H1 (cell line): ENCODE measurements around the gene ZBED5. TPM values are rescaled to one million over a fixed set of nuclear protein-coding genes. Genes with fewer than 3 reads are reported as not detected.
A peak's percentile ranks its signal among the peaks of the same experiment; 100 is the strongest.

Experiments
- BACH1 ChIP-seq: IDR thresholded peaks from 2 replicates; pipeline ENCODE4 v1.6.1; 2012; ENCODE audit warnings: low read length, improper control_type of control experiment
- BCL11A ChIP-seq, 2 experiments: IDR thresholded peaks; one replicate each; pipeline ENCODE4 v1.6.1; 2011; ENCODE audit warnings: low read depth in 2 of 2, low read length in 2 of 2, mild to moderate bottlenecking in 2 of 2
- CBX8 ChIP-seq: fragments of 300-800, 300-1000 bp; sonication (generic); IDR thresholded peaks from 2 replicates; pipeline ENCODE4 v1.7.1; 2016; ENCODE audit warnings: low read depth, low read length, borderline replicate concordance
- CHD1 ChIP-seq: IDR thresholded peaks from 2 replicates; pipeline ENCODE4 v1.6.1; 2012; ENCODE audit warnings: low read depth, low read length, improper control_type of control experiment
- CHD2 ChIP-seq: IDR thresholded peaks from 2 replicates; pipeline ENCODE4 v1.6.1; 2012; ENCODE audit warnings: low read length, improper control_type of control experiment
- CTCF ChIP-seq, 3 experiments: IDR thresholded peaks; 1 replicate in 2 of 3; 2 replicates in 1 of 3; pipeline versions ENCODE4 v1.5.1 to v1.6.1; 2011; ENCODE audit warnings: low read length in 3 of 3, mild to moderate bottlenecking in 3 of 3, inconsistent platforms in 2 of 3, low read depth in 1 of 3, moderate library complexity in 1 of 3; ENCODE audit not compliant: insufficient read depth in 1 of 3; ENCODE audit errors: control extremely low read depth in 1 of 3
- GTF2F1 ChIP-seq: IDR thresholded peaks from 2 replicates; pipeline ENCODE4 v1.6.1; 2012; ENCODE audit warnings: low read depth, low read length, improper control_type of control experiment, borderline replicate concordance
- JUN ChIP-seq: IDR thresholded peaks from 2 replicates; pipeline ENCODE4 v1.6.1; 2011; ENCODE audit warnings: low read depth, mild to moderate bottlenecking, improper control_type of control experiment, low read length
- KDM5A ChIP-seq: fragments of 200-600 bp; IDR thresholded peaks from 2 replicates; pipeline ENCODE4 v1.7.1; 2012; ENCODE audit warnings: mild to moderate bottlenecking, low read length, inconsistent platforms, mixed read lengths
- MAFK ChIP-seq: IDR thresholded peaks from 2 replicates; pipeline ENCODE4 v1.6.1; 2012; ENCODE audit warnings: low read depth, mild to moderate bottlenecking, improper control_type of control experiment, low read length
- NANOG ChIP-seq: IDR thresholded peaks from 2 replicates; pipeline ENCODE4 v1.6.1; 2011; ENCODE audit warnings: low read length, low read depth, mild to moderate bottlenecking, inconsistent platforms; ENCODE audit not compliant: insufficient read depth, poor library complexity, severe bottlenecking
- NRF1 ChIP-seq: IDR thresholded peaks from 2 replicates; pipeline ENCODE4 v1.6.1; 2011; ENCODE audit warnings: mild to moderate bottlenecking, low read depth, low read length, improper control_type of control experiment
- PHF8 ChIP-seq: fragments of 200-600 bp; sonication (generic); conservative IDR thresholded peaks from 2 replicates; pipeline ENCODE4 v1.7.1; 2012; ENCODE audit warnings: low read depth, mild to moderate bottlenecking, inconsistent platforms, low read length, moderate library complexity
- POLR2AphosphoS5 ChIP-seq: IDR thresholded peaks from 2 replicates; pipeline ENCODE4 v1.6.1; 2011; ENCODE audit warnings: low read depth, low read length
- POU5F1 ChIP-seq: IDR thresholded peaks from 2 replicates; pipeline ENCODE4 v1.6.1; 2011; ENCODE audit warnings: low read depth, mild to moderate bottlenecking, low read length, moderate library complexity
- RAD21 ChIP-seq, 2 experiments: IDR thresholded peaks in 1 of 2; conservative IDR thresholded peaks in 1 of 2; 2 replicates each; pipeline ENCODE4 v1.6.1; 2011; ENCODE audit warnings: low read depth in 2 of 2, low read length in 2 of 2, improper control_type of control experiment in 1 of 2, inconsistent platforms in 1 of 2, mild to moderate bottlenecking in 1 of 2, moderate library complexity in 1 of 2
- RXRA ChIP-seq: IDR thresholded peaks from 2 replicates; pipeline ENCODE4 v1.6.1; 2011; ENCODE audit warnings: low read depth, mild to moderate bottlenecking, low read length, moderate library complexity; ENCODE audit not compliant: insufficient read depth
- SP2 ChIP-seq: IDR thresholded peaks from 2 replicates; pipeline ENCODE4 v1.6.1; 2012; ENCODE audit warnings: mild to moderate bottlenecking, low read length, inconsistent platforms
- SP4 ChIP-seq: IDR thresholded peaks from 2 replicates; pipeline ENCODE4 v1.6.1; 2012; ENCODE audit warnings: low read length, inconsistent platforms
- SUZ12 ChIP-seq: fragments of 200-600 bp; sonication (generic); IDR thresholded peaks from 2 replicates; pipeline ENCODE4 v1.6.1; 2012; ENCODE audit warnings: mild to moderate bottlenecking, inconsistent platforms, low read length, moderate library complexity, mixed read lengths
- TEAD4 ChIP-seq: IDR thresholded peaks from 2 replicates; pipeline ENCODE4 v1.6.1; 2012; ENCODE audit warnings: low read depth, low read length, inconsistent platforms, mixed read lengths
- polyA plus RNA-seq, 7 experiments: library from polyadenylated mRNA; depleted of rRNA in 3 of 7; stranded (reverse) in 5 of 7; unstranded in 2 of 7; fragments of >200 nt in 5 of 7; fragments of 200-250 nt in 2 of 7; gene quantifications; 1 replicate in 5 of 7; 2 replicates in 1 of 7; 4 replicates in 1 of 7; pipeline versions ENCODE4 v1.2.1 to v1.2.3, GENCODE V29; 2011 to 2013; ENCODE audit warnings: missing spikeins in 2 of 7, mixed read lengths in 2 of 7
- total RNA-seq: library from RNA; stranded (reverse); fragmentation: NEBNext Ultra II Directional; extraction: Animal tissue kit (Norgen Biotek cat#: 25700); gene quantifications from 2 replicates; pipeline ENCODE4 v1.2.1, GENCODE V29; 2021

Gene ZBED5
- total and polyA plus RNA-seq, 2 of the 8 experiments (the other 6 are each of a cell fraction or from before 2014, with no cell fraction given), result 54.2 to 94.7 TPM

DNA sequence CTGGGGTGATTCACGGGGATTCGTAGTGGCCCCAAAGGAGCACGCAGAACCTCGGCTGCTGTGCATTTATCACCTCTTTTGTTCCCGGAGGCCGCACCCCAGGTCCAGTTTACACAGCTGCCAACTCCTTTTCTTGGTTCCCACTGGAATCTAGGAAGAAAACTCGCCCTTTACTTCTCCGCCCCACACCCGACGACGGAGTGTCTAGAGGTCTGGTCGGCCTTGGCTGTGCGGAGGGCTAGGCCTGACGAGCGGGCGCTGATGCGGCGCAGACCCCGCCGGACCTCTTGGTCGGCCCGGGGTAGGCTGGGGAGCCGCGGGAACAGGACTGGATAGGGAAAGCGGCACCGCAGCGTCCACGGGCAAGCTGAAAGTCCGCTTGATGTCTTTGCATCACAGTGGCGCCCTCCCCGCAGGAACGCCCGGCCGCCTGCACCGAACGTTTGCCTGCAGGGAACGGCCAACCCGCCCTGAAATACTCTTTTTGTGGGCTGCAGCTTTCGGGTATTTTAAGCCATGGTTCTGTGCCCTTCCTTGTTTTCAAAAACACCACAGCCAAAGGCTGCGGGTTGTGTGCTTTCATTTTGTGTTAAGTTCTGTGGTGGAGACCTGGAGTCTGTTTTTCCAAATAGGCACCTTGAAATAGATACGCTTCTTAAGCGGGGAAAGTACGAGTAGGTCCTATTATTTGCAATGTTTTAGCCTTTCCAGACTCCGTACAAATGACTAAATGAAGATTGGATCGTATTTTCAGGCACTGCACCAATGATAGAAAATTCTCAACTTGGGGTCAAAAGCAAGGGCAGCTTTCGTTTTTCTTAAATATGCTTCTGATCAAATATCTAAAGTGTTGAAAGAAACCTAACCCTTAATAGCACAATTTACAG lies 829 bp upstream of the ZBED5 start (continued):
- TF ChIP-seq RXRA, result no peak
- no peak for TF ChIP-seq SUZ12
- TF ChIP-seq BACH1, result no peak
- peak; percentile 53 for TF ChIP-seq PHF8
- no peak for TF ChIP-seq GTF2F1
- TF ChIP-seq CHD2, result no peak
- TF ChIP-seq SP2, result no peak
- no peak for TF ChIP-seq CBX8
- TF ChIP-seq NRF1, result no peak
- TF ChIP-seq CTCF (IDR thresholded peaks at IDR 0.05; ENCODE audit: control extremely low read depth in 1 of 3, insufficient read depth in 1 of 3, low read depth in 1 of 3, low read length in 3 of 3), result no peak
- TF ChIP-seq JUN, result no peak
- TF ChIP-seq NANOG, result no peak
- no peak for TF ChIP-seq POU5F1
- TF ChIP-seq CHD1, result no peak
- TF ChIP-seq KDM5A, result no peak
- no peak for TF ChIP-seq SP4
- TF ChIP-seq POLR2AphosphoS5, result no peak
- TF ChIP-seq RAD21 (IDR thresholded peaks at IDR 0.05 in 1 of 2, conservative IDR thresholded peaks at IDR 0.05 in 1 of 2; ENCODE audit: low read depth in 2 of 2, low read length in 2 of 2), result no peak
- TF ChIP-seq BCL11A (IDR thresholded peaks at IDR 0.05; ENCODE audit: low read depth in 2 of 2, low read length in 2 of 2), result no peak
- TF ChIP-seq TEAD4, result peak; percentile 66
- no peak for TF ChIP-seq MAFK
